ENCODE measurements around the gene CPLX1. TPM values are rescaled to one million over a fixed set of nuclear protein-coding genes. Genes with fewer than 3 reads are reported as not detected.
"Not testable (repeated sequence)": the region's sequence is repeated elsewhere in the genome, so short reads cannot be mapped to it uniquely, and the experiment has no call there.

CPLX1 gene
- total RNA-seq, 2 experiments from 2014 or later: 0.39 to 0.53 TPM

DNA sequence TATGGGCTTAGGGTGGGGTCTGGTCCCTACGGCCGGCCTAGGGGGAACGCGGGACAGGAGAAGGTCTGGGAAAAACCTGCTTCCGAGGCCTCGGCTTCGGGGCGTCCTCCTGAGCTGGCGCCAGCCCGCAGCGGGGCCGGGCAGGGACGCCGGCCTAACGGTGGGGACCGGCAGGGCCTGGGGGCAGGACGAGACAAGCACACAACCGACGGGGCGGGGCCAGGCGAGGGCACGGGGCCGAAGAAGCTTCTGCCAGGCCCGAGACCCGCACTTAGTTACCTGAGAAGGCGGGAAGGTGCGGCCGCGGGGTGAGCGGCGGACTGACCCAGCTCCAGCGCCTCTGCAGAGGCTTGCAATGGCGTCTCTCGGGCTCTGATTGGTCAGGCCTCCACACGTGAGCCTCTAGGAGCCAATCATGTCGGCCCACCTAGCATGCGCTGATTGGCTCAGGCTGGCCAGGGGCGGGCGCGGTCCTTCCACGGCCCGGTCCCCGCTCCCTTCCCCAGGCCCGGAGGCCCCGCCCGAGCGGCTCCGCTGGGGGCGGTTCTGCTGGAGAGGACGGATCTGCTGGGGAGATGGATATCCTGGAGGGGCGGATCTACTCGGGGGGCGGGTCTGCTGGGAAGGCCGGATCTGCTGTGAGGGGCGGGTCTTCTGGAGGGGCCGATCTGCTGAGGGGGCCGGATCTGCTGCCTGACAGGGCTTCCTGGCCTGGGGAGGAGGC is 44.3 kb downstream of the CPLX1 start:
- H3K36me3 Mint-ChIP-seq (ENCODE audit: low read depth): peaks cover 43% of the 10 kb centered on the region
- H3K9me3 Mint-ChIP-seq (ENCODE audit: insufficient read depth): no peaks in the 10 kb centered on the region
- POLR2A ChIA-PET: interaction anchor here (0.6 to 2.5 kb wide), 13 partner anchors 9 to 467 kb away, joined by 3 to 19 read pairs (median 4); partner anchors contain the start of genes ATP5ME, CTBP1, GAK and MYL5
- peaks cover 57% of the 10 kb centered on the region for H3K4me1 Mint-ChIP-seq (ENCODE audit: low read depth)
- DNase-seq (peak; percentile 99), ATAC-seq (peak; percentile 95)
- peak overlapping the region; percentile 84 for H3K4me3 Mint-ChIP-seq
- peak overlapping the region; percentile 94 for H3K27ac Mint-ChIP-seq
- CTCF ChIA-PET: interaction anchor here (0.7 to 1.4 kb wide), 5 partner anchors 39 to 912 kb away, joined by 3 to 4 read pairs (median 3); no protein-coding TSS in a partner anchor
- peaks cover 15% of the 10 kb centered on the region for H3K27me3 Mint-ChIP-seq (ENCODE audit: low read depth)

DNA sequence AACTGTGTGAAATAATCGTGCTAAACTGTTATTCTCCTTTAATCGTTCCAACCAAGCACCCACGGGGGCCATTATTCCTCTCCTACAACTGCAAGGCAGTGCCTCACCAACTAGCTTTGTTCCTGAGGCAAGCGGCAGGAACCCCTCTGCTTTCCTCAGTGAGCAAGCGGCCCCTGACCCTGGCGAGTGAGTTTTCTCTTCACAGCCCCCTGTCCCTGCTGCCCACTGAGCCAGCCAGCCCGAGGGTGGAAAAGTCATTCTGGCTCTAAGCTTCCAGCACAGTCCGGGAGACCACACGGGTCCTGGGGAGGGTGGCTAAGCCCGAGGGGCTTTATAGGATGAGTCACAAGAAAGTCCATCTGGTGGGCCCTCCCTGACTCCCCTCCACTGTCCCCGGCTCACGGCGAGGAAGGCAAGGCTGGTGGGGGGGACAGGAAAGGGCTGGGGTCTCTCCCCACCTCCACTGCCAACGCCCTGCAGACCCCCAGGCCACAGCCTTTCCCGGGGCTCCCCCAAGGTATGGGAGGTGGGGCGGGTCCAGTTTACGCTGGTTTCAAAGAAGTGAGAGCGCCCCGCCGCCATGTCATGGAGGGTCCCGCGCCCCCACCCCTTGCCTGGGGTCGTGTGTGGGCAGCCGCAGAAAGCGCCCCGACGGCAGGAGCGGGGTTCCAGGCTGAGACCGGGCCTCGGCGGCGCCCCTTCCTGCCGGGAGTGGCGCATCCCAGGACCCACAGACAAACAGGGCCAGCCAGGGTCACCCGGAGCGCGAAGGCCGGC is 45.0 kb downstream of the CPLX1 start:
- Mint-ChIP-seq H3K4me1 (ENCODE audit: low read depth) (peaks cover 60% of the 10 kb centered on the region), H3K4me3 (peak overlapping the region; percentile 84), H3K9me3 (ENCODE audit: insufficient read depth) (no peaks in the 10 kb centered on the region), H3K27ac (peak overlapping the region; percentile 94), H3K27me3 (ENCODE audit: low read depth) (peaks cover 15% of the 10 kb centered on the region), H3K36me3 (ENCODE audit: low read depth) (peaks cover 47% of the 10 kb centered on the region)
- POLR2A ChIA-PET: interaction anchor here (0.6 to 2.5 kb wide), 15 partner anchors 13 to 468 kb away, joined by 3 to 19 read pairs (median 3); partner anchors contain the start of genes ATP5ME, CTBP1, GAK and MYL5
- CTCF ChIA-PET: interaction anchor here (1.2 to 1.4 kb wide), 2 partner anchors 38 to 912 kb away, joined by 3 read pairs; no protein-coding TSS in a partner anchor
- DNase-seq (no peak), ATAC-seq (peak; percentile 1)

DNA sequence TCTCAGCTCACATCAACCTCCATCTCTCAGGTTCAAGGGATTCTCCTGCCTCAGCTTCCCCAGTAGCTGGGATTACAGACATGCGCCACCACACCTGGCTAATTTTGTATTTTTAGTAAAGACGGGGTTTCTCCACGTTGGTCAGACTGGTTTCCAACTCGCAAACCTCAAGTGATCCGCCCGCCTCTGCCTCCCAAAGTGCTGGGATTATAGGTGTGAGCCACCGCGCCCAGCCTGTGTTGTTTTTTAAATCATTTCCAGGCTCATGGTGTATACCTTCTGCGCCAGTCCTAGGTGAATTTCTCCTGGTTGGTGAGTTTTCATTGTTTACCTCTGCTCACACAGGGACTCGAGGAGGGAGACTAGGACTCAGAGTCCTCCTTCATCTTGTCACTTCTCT is 45.7 kb downstream of the CPLX1 start:
- ATAC-seq, CTCF ChIA-PET: not testable (repeated sequence)

DNA sequence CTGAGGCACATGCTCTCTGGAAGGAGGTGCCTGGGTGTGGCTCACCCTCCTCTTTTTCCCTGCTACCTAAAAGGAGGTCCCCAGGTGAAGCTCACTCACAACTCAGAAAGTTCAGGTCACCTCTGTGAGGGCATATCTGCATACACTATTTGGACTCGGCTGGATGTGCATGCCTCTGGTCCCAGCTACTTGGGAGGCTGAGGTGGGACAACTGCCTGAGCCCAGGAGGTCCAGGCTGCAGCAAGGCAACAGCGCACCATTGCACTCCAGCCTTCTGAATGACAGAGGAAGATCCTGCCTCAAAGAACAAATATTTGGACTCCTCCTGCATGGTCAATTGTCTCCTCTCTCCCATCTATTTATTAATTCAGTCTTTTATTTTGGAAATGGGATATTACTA is 46.4 kb downstream of the CPLX1 start:
- Mint-ChIP-seq H3K27me3 (ENCODE audit: low read depth) (peaks cover 2% of the 10 kb centered on the region), H3K4me1 (ENCODE audit: low read depth) (peaks cover 58% of the 10 kb centered on the region), H3K4me3 (peak overlapping the region; percentile 84), H3K9me3 (ENCODE audit: insufficient read depth) (no peaks in the 10 kb centered on the region), H3K36me3 (ENCODE audit: low read depth) (peaks cover 56% of the 10 kb centered on the region), H3K27ac (peak overlapping the region; percentile 94)
- ChIA-PET CTCF (interaction anchor here (1.6 kb wide), 1 partner anchor 38 kb away, joined by 8 read pairs; no protein-coding TSS in a partner anchor), POLR2A (interaction anchor here (0.7 to 1.1 kb wide), 3 partner anchors 36 to 1512 kb away, joined by 3 read pairs; no protein-coding TSS in a partner anchor)
- ATAC-seq (no peak), DNase-seq (no peak)

More for the DNA sequence above, 45.7 kb downstream of the CPLX1 start:
- H3K4me3 Mint-ChIP-seq: peak overlapping the region; percentile 84
- peaks cover 52% of the 10 kb centered on the region for H3K36me3 Mint-ChIP-seq (ENCODE audit: low read depth)
- H3K27ac Mint-ChIP-seq: peak overlapping the region; percentile 94
- DNase-seq; H3K27me3 Mint-ChIP-seq (ENCODE audit: low read depth); H3K9me3 Mint-ChIP-seq (ENCODE audit: insufficient read depth): not testable (repeated sequence)
- H3K4me1 Mint-ChIP-seq (ENCODE audit: low read depth): peaks cover 60% of the 10 kb centered on the region
- POLR2A ChIA-PET: interaction anchor here (0.6 to 1.1 kb wide), 4 partner anchors 36 to 150 kb away, joined by 3 read pairs; no protein-coding TSS in a partner anchor

DNA sequence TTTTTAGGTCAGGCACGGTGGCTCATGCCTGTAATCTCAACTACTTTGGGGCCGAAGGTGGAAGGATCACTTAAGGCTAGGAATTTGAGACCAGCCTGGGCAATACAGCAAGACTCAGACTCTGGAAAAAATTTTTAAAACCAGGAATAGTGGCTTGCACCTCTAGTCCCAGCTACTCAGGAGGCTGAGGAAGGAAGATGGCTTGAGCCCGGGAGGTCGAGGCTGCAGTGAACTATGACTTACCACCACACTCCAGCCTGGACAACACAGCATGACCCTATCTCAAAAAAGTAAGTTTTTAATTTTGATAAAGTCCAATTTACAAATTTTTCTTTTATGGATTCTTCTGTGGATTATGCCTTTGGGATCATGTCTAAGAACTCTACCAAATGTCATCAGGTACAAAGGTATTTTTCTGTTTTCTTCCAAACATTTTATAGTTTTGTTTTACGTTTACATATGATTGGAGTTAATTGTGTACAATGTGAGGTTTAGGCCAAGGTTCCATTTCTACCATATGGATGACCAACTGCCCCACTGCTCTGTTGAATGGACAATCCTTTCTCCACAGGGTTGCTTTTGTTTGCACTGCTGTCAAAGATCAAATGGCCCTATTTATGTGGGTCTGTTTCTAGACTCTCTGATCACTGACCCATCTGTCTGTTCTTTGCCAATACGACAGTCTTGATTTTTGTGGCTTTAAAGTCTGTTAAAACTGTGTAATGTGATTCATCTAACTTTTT is 48.2 kb downstream of the CPLX1 start:
- H3K27me3 Mint-ChIP-seq (ENCODE audit: low read depth): no peaks in the 10 kb centered on the region
- no peaks in the 10 kb centered on the region for H3K9me3 Mint-ChIP-seq (ENCODE audit: insufficient read depth)
- H3K36me3 Mint-ChIP-seq (ENCODE audit: low read depth): peaks cover 63% of the 10 kb centered on the region
- DNase-seq: no peak
- no peak overlapping the region for H3K27ac Mint-ChIP-seq
- no peak for ATAC-seq
- CTCF ChIA-PET: interaction anchor here (1.6 kb wide), 1 partner anchor 36 kb away, joined by 8 read pairs; no protein-coding TSS in a partner anchor
- H3K4me1 Mint-ChIP-seq (ENCODE audit: low read depth): peaks cover 51% of the 10 kb centered on the region
- POLR2A ChIA-PET: interaction anchor here (0.6 kb wide), 1 partner anchor 151 kb away, joined by 4 read pairs; no protein-coding TSS in a partner anchor
- no peak overlapping the region for H3K4me3 Mint-ChIP-seq

DNA sequence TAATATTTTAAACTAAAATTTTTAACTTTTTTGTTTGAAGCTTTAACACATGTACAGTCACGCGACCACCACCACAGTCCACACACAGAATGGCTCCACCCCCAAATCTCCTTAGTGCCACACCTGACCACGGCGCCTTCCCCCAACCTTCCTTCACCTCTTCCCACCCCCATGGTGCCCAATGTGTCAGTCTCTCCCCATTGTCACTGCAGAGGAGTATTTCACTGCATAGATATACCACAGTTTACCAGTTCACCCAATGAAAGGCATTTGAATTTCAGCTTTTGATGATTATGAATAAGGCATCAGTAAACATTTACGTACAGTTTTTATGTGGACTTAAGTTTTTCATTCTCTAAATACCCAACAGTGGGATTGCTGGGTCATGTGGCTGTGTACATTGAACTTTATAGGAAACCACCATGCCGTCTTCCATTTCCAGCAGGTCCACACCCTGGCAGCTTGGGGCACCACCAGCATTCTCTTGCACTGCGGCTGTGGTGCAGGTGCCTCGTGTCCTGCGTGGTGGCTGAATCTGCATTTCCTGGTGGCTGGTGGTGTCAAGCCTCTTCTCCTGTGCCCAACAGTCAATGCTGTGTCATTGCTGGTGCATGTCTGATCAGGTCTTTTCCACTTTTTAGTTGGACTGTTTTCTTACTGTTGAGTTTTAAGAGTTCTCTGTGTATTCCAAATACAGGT is 49.0 kb downstream of the CPLX1 start:
- Mint-ChIP-seq H3K4me1 (ENCODE audit: low read depth) (peaks cover 43% of the 10 kb centered on the region), H3K4me3 (no peak overlapping the region), H3K27me3 (ENCODE audit: low read depth) (no peaks in the 10 kb centered on the region), H3K9me3 (ENCODE audit: insufficient read depth) (no peaks in the 10 kb centered on the region), H3K36me3 (ENCODE audit: low read depth) (peaks cover 66% of the 10 kb centered on the region), H3K27ac (peak overlapping the region; percentile 35)
- ChIA-PET CTCF (no interaction called here), POLR2A (interaction anchor here (0.6 to 1.2 kb wide), 2 partner anchors 113 to 164 kb away, joined by 4 to 5 read pairs; no protein-coding TSS in a partner anchor)
- DNase-seq (no peak), ATAC-seq (no peak)

DNA sequence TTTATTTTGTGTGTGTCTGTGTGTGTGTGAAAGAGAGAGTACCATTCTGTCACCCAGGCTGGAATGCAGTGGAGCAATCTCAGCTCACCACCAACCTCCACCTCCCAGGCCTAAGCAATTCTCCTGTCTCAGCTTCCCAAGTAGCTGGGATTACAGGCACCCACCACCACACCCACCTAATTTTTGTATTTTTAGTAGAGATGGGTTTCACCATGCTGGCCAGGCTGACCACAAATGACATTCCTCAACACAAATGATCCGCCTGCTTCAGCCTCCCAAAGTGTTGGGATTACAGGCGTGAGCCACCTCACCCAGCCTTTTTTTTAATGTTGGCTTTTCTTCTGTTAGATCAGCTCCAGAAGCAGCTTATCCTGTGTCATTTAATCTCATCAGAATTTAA is 50.4 kb downstream of the CPLX1 start:
- Mint-ChIP-seq H3K36me3 (ENCODE audit: low read depth) (peaks cover 66% of the 10 kb centered on the region), H3K4me1 (ENCODE audit: low read depth) (peaks cover 41% of the 10 kb centered on the region)
- H3K9me3 Mint-ChIP-seq (ENCODE audit: insufficient read depth); ATAC-seq; DNase-seq; CTCF ChIA-PET; H3K27ac Mint-ChIP-seq; H3K4me3 Mint-ChIP-seq; POLR2A ChIA-PET; H3K27me3 Mint-ChIP-seq (ENCODE audit: low read depth): not testable (repeated sequence)

DNA sequence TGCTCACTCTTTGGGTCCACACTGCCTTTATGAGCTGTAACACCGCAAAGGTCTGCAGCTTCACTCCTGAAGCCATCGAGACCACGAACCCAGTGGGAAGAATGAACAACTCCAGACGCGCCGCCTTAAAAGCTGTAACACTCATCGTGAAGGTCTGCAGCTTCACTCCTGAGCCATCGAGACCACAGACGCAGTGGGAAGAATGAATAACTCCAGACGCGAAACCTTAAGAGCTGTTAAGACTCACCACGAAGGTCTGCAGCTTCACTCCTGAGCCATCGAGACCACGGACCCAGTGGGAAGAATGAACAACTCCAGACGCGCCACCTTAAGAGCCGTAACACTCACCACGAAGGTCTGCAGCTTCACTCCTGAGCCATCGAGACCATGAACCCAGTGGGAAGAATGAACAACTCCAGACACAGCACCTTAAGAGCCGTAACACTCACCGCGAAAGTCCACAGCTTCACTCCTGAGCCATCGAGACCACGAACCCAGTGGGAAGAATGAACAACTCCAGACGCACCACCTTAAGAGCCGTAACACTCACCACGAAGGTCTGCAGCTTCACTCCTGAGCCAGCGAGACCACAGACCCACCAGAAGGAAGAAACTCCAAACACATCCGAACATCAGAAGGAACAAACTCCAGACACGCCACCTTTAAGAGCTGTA is 51.4 kb downstream of the CPLX1 start:
- H3K4me3 Mint-ChIP-seq; DNase-seq; H3K9me3 Mint-ChIP-seq (ENCODE audit: insufficient read depth); H3K27ac Mint-ChIP-seq; POLR2A ChIA-PET; H3K27me3 Mint-ChIP-seq (ENCODE audit: low read depth); ATAC-seq: not testable (repeated sequence)
- H3K4me1 Mint-ChIP-seq (ENCODE audit: low read depth): peaks cover 31% of the 10 kb centered on the region
- CTCF ChIA-PET: interaction anchor here (1.4 kb wide), 1 partner anchor 172 kb away, joined by 3 read pairs; no protein-coding TSS in a partner anchor
- peaks cover 66% of the 10 kb centered on the region for H3K36me3 Mint-ChIP-seq (ENCODE audit: low read depth)

DNA sequence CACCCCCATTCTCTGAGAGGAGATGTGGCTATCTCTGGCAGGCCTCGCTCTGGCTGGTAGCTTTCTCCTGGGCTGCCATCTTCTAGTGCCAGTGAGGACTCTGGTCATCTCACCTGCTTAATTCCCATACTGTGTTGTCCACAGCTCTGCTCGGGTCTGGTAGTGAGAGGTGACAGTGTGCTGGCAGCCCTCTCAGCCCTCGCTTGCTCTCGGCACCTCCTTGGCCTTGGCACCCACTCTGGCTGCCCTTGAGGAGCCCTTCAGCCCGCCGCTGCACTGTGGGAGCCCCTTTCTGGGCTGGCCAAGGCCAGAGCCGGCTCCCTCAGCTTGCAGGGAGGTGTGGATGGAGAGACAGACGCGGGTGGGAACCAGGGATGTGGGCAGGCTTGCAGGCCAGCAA is 52.7 kb downstream of the CPLX1 start:
- no peak overlapping the region for H3K4me3 Mint-ChIP-seq
- H3K27ac Mint-ChIP-seq: no peak overlapping the region
- ChIA-PET POLR2A (interaction anchor here (1.0 kb wide), 1 partner anchor 9 kb away, joined by 3 read pairs; no protein-coding TSS in a partner anchor), CTCF (no interaction called here)
- ATAC-seq (no peak), DNase-seq (no peak)
- H3K4me1 Mint-ChIP-seq (ENCODE audit: low read depth): peaks cover 26% of the 10 kb centered on the region
- no peaks in the 10 kb centered on the region for H3K9me3 Mint-ChIP-seq (ENCODE audit: insufficient read depth)
- peaks cover 60% of the 10 kb centered on the region for H3K36me3 Mint-ChIP-seq (ENCODE audit: low read depth)
- H3K27me3 Mint-ChIP-seq (ENCODE audit: low read depth): no peaks in the 10 kb centered on the region

DNA sequence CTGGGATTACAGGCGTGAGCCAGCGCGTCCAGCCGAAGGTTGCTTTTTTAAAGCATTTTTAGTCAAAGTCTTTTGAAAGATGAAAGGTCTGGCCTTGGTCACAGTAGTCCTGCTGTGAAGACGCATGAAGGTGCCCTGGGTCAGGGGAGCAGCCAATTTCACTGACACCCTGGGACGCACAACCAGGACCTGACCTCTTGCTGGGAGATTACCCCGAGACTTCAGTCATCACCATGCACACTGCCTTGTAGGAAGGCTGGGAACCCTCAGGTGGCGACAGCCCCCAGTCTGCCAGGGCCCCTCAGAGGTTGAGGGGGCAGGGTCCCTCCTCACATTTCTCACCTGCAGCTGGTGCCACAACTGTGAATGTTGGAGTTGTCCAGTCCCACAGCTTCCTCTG is 53.2 kb downstream of the CPLX1 start:
- no peaks in the 10 kb centered on the region for H3K9me3 Mint-ChIP-seq (ENCODE audit: insufficient read depth)
- ATAC-seq (no peak), DNase-seq (no peak)
- ChIA-PET POLR2A (interaction anchor here (1.0 kb wide), 1 partner anchor 9 kb away, joined by 3 read pairs; no protein-coding TSS in a partner anchor), CTCF (no interaction called here)
- peaks cover 58% of the 10 kb centered on the region for H3K36me3 Mint-ChIP-seq (ENCODE audit: low read depth)
- peaks cover 22% of the 10 kb centered on the region for H3K4me1 Mint-ChIP-seq (ENCODE audit: low read depth)
- no peak overlapping the region for H3K27ac Mint-ChIP-seq
- no peaks in the 10 kb centered on the region for H3K27me3 Mint-ChIP-seq (ENCODE audit: low read depth)
- no peak overlapping the region for H3K4me3 Mint-ChIP-seq
